ENCODE measurements around the gene CDC7. TPM values are rescaled to one million over a fixed set of nuclear protein-coding genes. Genes with fewer than 3 reads are reported as not detected.

Gene CDC7
- total and polyA plus RNA-seq, 9 donors: 7.9 to 12.5 (median 9.5) TPM

DNA sequence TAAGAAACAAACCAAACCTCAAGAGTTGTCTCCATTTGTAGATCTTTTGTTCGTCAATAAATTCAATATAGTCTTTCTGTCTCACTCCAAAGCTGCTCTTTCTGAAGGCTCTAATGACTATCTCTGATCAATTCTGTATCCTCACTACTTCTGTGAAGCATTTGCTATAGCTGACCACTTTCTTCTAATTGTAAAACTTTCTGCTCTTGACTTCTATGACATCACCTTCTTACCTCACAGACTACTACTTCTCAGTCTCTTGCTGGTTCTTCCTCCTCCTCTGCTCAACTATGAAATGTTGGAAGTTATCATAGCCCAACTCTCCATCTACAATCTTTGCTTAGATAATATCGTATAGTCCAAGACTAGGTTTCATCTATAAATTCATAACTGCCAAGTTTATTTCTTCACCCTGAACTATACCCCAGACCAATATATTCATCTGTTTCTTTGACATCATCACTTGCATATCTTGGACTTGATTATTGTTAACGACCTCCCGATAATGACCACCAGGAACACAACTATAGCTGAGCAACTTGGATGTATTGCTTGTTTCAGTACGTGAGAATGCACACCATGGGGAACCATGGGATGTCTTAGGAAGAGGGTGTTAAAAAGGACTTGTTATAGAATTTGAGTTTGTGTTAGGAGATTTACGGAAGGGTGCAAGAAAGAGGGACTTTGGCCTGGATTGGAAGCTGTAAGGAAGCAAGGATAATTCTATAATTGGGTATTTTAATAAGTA, 2.0 kb upstream of the CDC7 start:
- 100% methylated on average over 3 of the region's 6 CpGs for WGBS (ENCODE audit: insufficient coverage)
- DNase-seq: no peak
- H3K4me3 ChIP-seq (ENCODE audit: low read length): no peak overlapping the region
- H3K36me3 ChIP-seq (ENCODE audit: control insufficient read depth, insufficient read depth, low read length): no peaks in the 10 kb centered on the region
- H3K27me3 ChIP-seq (ENCODE audit: control insufficient read depth, insufficient read depth, low read length): no peaks in the 10 kb centered on the region
- H3K9me3 ChIP-seq (replicated peaks; ENCODE audit: control insufficient read depth, low read depth, low read length): no peaks in the 10 kb centered on the region
- H3K4me1 ChIP-seq (ENCODE audit: control insufficient read depth, insufficient read depth, low read length): peaks cover 6% of the 10 kb centered on the region
- no peak overlapping the region for H3K27ac ChIP-seq (ENCODE audit: low read length)

DNA sequence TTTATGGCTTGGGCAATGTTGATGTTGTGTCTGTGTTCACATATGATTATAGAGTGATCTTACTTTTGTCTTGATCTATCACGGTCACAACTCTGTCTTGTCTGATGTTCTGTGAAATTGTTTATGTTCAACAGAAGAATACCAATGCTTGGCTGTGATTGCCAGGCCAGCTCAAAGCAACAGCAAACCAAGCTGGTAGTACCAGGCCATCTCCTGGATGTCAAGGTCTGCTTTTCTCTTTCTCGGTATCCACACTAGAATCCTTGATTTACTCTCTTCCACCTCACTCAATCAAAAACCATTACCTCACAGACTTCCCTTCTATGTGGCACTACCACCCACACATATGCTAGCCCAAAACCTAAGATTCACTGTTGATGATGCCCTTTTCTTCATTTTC, 1.3 kb upstream of the CDC7 start:
- Histone ChIP-seq H3K36me3 (ENCODE audit: control insufficient read depth, insufficient read depth, low read length) (no peaks in the 10 kb centered on the region), H3K9me3 (replicated peaks; ENCODE audit: control insufficient read depth, low read depth, low read length) (no peaks in the 10 kb centered on the region), H3K4me3 (ENCODE audit: low read length) (no peak overlapping the region), H3K4me1 (ENCODE audit: control insufficient read depth, insufficient read depth, low read length) (peaks cover 6% of the 10 kb centered on the region), H3K27ac (ENCODE audit: low read length) (no peak overlapping the region), H3K27me3 (ENCODE audit: control insufficient read depth, insufficient read depth, low read length) (no peaks in the 10 kb centered on the region)
- DNase-seq: no peak
- 100% methylated on average over 1 of the region's 2 CpGs for WGBS (ENCODE audit: insufficient coverage)

DNA sequence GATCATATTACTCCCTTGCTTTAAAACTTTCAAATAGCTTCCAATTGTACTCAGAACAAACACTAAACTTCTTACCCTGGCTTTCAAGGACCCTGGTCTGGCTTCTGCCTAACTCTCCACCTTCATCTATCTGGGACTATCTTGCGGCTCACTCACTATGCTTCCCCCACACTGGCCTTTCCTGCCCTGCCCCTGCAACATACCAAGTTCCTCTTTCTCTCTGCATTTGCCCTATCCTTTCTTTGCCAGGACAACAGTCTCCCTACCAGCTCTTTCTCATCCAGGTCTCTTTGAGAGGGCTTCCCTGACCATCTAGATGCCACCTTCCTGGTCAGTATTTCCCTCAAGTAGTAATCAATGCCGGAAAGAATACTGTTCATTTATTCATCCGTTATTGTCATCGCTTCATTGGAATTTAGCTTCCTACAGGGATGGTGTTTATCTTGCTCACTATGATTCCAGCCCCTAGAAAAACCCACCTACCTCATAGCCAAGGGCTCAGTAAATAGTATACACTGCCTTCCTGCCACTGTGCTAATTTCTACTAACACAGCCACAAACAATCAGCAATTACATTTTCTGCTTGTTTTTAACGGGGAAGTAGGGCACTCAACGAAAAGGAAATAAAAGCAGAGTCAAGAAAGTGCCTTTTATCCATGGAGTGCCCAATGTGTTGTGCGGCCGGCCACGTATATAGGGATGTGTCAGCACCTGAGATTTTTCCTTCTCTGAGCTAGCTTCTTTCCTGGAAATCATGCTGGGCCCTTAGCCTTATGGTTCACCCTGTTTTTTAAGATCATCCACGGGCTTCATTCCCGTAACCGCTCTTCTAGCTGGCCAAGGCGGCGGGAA, 521 bp upstream of the CDC7 start:
- DNase-seq: no peak
- H3K27ac ChIP-seq (ENCODE audit: low read length): peak overlapping the region; percentile 99

GRCh38 chr1:91501523-91501851, 836 bp downstream of the CDC7 start:
- Histone ChIP-seq H3K27ac (ENCODE audit: low read length) (peak overlapping the region; percentile 99), H3K27me3 (ENCODE audit: control insufficient read depth, insufficient read depth, low read length) (no peaks in the 10 kb centered on the region), H3K4me3 (ENCODE audit: low read length) (peak overlapping the region; percentile 76), H3K4me1 (ENCODE audit: control insufficient read depth, insufficient read depth, low read length) (peaks cover 6% of the 10 kb centered on the region), H3K9me3 (replicated peaks; ENCODE audit: control insufficient read depth, low read depth, low read length) (no peaks in the 10 kb centered on the region), H3K36me3 (ENCODE audit: control insufficient read depth, insufficient read depth, low read length) (no peaks in the 10 kb centered on the region)
- no peak for DNase-seq
- 0% methylated on average over 5 of the region's 9 CpGs for WGBS (ENCODE audit: insufficient coverage)

More for the DNA sequence above, 521 bp upstream of the CDC7 start:
- WGBS (ENCODE audit: insufficient coverage): 14% methylated on average over 10 of the region's 14 CpGs
- Histone ChIP-seq H3K4me1 (ENCODE audit: control insufficient read depth, insufficient read depth, low read length) (peaks cover 6% of the 10 kb centered on the region), H3K9me3 (replicated peaks; ENCODE audit: control insufficient read depth, low read depth, low read length) (no peaks in the 10 kb centered on the region), H3K4me3 (ENCODE audit: low read length) (peak overlapping the region; percentile 76), H3K36me3 (ENCODE audit: control insufficient read depth, insufficient read depth, low read length) (no peaks in the 10 kb centered on the region), H3K27me3 (ENCODE audit: control insufficient read depth, insufficient read depth, low read length) (no peaks in the 10 kb centered on the region)

DNA sequence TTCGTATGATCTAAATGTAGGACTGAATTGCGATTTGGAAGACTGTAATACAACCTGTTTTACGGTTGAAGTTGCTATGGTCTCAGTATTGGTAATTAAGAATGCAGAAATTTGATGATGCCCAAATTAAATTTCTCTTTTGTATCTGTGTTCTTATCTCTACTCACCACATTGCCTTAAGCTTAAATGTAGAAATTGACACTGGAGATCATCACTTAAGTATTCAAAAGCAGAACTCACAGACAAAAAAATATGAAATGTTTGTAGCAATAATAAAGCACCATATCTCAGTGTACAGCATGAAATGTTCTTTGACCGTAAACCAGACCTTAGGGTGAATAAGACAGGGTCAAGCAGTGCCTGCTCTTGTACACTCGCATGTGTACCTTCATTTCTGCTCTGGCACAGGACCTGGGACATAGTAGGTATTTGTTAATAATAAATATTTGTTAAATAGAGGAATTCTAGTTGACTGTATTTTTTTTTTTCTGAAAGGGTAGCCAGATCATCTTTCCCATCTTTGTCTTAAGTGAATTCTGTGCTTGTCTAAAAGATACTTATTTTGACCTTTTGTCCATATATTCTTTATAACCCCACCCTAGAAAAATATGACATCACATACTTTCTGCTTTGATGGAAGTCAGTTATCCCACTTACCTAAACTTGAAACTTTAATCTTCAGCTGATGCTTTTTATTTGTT, 1.5 kb downstream of the CDC7 start:
- WGBS (ENCODE audit: insufficient coverage): 37% methylated on average over 2 of the region's 5 CpGs
- peak overlapping the region; percentile 76 for H3K4me3 ChIP-seq (ENCODE audit: low read length)

DNA sequence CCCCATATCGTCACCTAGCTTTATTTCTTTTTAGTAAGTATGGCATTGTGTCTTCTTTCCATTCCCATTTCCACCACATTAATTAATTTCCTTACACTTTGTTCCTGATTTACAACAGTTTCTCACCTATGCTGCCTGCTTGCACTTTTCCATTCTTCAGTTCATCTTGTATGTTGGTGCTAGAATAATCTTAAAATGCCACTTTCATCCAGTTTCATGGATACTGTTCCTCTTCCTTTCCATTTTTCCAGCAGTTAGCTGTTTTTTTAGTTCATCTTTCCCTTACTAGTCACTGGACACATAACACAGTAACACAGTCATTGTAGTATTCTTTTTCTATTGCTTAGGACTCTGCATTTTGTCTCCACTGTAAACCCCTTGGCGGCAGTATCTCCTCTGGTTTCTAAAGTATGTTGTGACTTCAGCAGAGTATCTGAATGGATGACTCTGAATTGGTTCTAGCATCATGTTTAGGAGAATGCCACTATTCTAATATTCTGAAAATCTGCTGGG, 2.1 kb downstream of the CDC7 start:
- Histone ChIP-seq H3K4me1 (ENCODE audit: control insufficient read depth, insufficient read depth, low read length) (peaks cover 6% of the 10 kb centered on the region), H3K27ac (ENCODE audit: low read length) (no peak overlapping the region), H3K4me3 (ENCODE audit: low read length) (no peak overlapping the region), H3K27me3 (ENCODE audit: control insufficient read depth, insufficient read depth, low read length) (no peaks in the 10 kb centered on the region), H3K9me3 (replicated peaks; ENCODE audit: control insufficient read depth, low read depth, low read length) (no peaks in the 10 kb centered on the region), H3K36me3 (ENCODE audit: control insufficient read depth, insufficient read depth, low read length) (no peaks in the 10 kb centered on the region)
- no CpG with 5 or more reads among the region's 2 CpGs for WGBS (ENCODE audit: insufficient coverage)
- DNase-seq: peak; percentile 26

More for the DNA sequence above, 1.5 kb downstream of the CDC7 start:
- no peaks in the 10 kb centered on the region for H3K9me3 ChIP-seq (replicated peaks; ENCODE audit: control insufficient read depth, low read depth, low read length)
- peaks cover 6% of the 10 kb centered on the region for H3K4me1 ChIP-seq (ENCODE audit: control insufficient read depth, insufficient read depth, low read length)
- H3K27ac ChIP-seq (ENCODE audit: low read length): peak overlapping the region; percentile 99
- no peaks in the 10 kb centered on the region for H3K36me3 ChIP-seq (ENCODE audit: control insufficient read depth, insufficient read depth, low read length)
- no peak for DNase-seq
- H3K27me3 ChIP-seq (ENCODE audit: control insufficient read depth, insufficient read depth, low read length): no peaks in the 10 kb centered on the region

- Histone ChIP-seq H3K36me3 (ENCODE audit: control insufficient read depth, insufficient read depth, low read length) (no peaks in the 10 kb centered on the region), H3K4me3 (ENCODE audit: low read length) (no peak overlapping the region), H3K27ac (ENCODE audit: low read length) (no peak overlapping the region), H3K9me3 (replicated peaks; ENCODE audit: control insufficient read depth, low read depth, low read length) (no peaks in the 10 kb centered on the region), H3K27me3 (ENCODE audit: control insufficient read depth, insufficient read depth, low read length) (no peaks in the 10 kb centered on the region), H3K4me1 (ENCODE audit: control insufficient read depth, insufficient read depth, low read length) (peaks cover 6% of the 10 kb centered on the region)
- DNase-seq: no peak
Observed at GRCh38 chr1:91503332-91503900, 2.8 kb downstream of the CDC7 start.

DNA sequence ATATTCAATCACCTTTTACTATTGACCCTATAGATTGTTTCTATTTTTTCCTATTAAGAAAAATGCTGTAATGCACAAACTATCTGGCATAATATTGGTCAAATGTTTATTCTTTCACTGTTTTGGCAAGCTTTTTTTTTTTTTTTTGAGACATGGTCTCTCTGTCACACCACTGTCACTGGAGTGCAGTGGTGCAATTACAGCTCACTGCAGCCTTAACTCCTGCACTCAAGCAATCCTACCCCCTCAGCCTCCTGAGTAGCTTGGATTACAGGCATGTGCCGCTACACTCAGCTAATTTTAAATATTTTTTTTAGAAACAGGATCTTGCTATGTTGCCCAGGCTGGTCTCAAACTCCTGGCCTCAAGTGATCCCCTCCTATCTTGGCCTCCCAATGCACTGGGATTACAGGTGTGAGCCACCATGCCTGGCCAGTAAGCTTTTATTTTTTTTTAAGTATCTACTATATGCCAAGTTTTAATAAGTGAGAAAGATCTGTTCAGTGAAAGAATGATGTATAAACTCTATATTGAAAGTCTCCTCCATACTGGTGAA, 3.4 kb downstream of the CDC7 start:
- Histone ChIP-seq H3K4me3 (ENCODE audit: low read length) (no peak overlapping the region), H3K27ac (ENCODE audit: low read length) (no peak overlapping the region), H3K4me1 (ENCODE audit: control insufficient read depth, insufficient read depth, low read length) (peaks cover 6% of the 10 kb centered on the region), H3K27me3 (ENCODE audit: control insufficient read depth, insufficient read depth, low read length) (no peaks in the 10 kb centered on the region), H3K9me3 (replicated peaks; ENCODE audit: control insufficient read depth, low read depth, low read length) (no peaks in the 10 kb centered on the region), H3K36me3 (ENCODE audit: control insufficient read depth, insufficient read depth, low read length) (no peaks in the 10 kb centered on the region)
- no peak for DNase-seq
- WGBS (ENCODE audit: insufficient coverage): 83% methylated on average over 1 of the region's 1 CpG

- Histone ChIP-seq H3K36me3 (ENCODE audit: control insufficient read depth, insufficient read depth, low read length) (peaks cover 3% of the 10 kb centered on the region), H3K9me3 (replicated peaks; ENCODE audit: control insufficient read depth, low read depth, low read length) (no peaks in the 10 kb centered on the region), H3K27me3 (ENCODE audit: control insufficient read depth, insufficient read depth, low read length) (no peaks in the 10 kb centered on the region), H3K27ac (ENCODE audit: low read length) (no peak overlapping the region), H3K4me3 (ENCODE audit: low read length) (no peak overlapping the region), H3K4me1 (ENCODE audit: control insufficient read depth, insufficient read depth, low read length) (peaks cover 3% of the 10 kb centered on the region)
- DNase-seq: no peak
- 59% methylated on average over 2 of the region's 3 CpGs for WGBS (ENCODE audit: insufficient coverage)
Observed at GRCh38 chr1:91505086-91505485, 4.4 kb downstream of the CDC7 start.
